ENCODE results near the gene MRPL40.
A peak's percentile ranks its signal among the peaks of the same experiment; 100 is the strongest.
"Not testable (repeated sequence)": the region's sequence is repeated elsewhere in the genome, so short reads cannot be mapped to it uniquely, and the experiment has no call there.

MRPL40 gene

GRCh38 chr22:19407649-19408606, 24.4 kb upstream of the MRPL40 start:
- DNase-seq, result no peak

GRCh38 chr22:19410941-19411689, 21.2 kb upstream of the MRPL40 start:
- no peak for DNase-seq

DNA sequence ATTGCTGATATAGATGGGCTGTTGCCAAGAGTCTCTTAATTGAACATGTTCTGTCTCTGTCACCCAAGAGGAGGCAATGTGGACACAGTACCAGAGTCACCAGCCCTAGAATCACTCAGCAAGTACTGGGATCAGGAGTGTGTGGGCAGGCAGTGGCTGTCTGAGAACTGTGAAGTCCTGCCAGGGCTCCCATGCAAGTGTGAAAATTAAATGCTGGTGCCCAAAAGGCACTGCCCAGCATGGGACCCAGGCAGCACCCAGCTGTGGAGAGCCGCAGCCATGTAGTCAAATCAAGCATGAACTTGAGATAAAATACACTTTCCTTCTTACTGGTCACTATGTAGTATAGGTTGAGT, 20.7 kb upstream of the MRPL40 start:
- no peak for DNase-seq

- no peak for DNase-seq
Measured at GRCh38 chr22:19412478-19412877, 19.9 kb upstream of the MRPL40 start.

DNA sequence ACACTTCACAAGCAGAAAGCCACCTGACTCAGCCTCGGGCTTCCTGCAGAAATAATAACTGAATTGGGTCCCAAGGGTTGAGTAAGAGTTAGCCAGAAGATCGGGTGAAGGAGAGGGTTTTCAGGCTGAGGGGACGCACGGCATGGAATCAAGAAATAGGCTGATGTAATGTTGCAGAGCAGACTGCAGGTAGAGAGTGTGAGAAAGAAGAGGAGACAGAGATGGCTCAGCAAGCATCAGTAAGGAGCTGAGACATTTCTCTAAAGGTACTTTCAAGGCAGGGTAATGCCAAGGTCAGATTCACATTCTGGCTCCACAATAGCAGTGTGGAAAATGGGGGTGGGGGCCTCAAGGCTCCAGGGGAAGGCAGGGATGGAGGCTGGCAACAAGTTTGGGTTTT, 19.4 kb upstream of the MRPL40 start:
- DNase-seq, result no peak

GRCh38 chr22:19419086-19419463, 13.3 kb upstream of the MRPL40 start:
- DNase-seq, result peak; percentile 57

GRCh38 chr22:19419464-19420178, 12.7 kb upstream of the MRPL40 start:
- DNase-seq, result peak; percentile 45

GRCh38 chr22:19420321-19420720, 12.0 kb upstream of the MRPL40 start:
- DNase-seq, result no peak

DNA sequence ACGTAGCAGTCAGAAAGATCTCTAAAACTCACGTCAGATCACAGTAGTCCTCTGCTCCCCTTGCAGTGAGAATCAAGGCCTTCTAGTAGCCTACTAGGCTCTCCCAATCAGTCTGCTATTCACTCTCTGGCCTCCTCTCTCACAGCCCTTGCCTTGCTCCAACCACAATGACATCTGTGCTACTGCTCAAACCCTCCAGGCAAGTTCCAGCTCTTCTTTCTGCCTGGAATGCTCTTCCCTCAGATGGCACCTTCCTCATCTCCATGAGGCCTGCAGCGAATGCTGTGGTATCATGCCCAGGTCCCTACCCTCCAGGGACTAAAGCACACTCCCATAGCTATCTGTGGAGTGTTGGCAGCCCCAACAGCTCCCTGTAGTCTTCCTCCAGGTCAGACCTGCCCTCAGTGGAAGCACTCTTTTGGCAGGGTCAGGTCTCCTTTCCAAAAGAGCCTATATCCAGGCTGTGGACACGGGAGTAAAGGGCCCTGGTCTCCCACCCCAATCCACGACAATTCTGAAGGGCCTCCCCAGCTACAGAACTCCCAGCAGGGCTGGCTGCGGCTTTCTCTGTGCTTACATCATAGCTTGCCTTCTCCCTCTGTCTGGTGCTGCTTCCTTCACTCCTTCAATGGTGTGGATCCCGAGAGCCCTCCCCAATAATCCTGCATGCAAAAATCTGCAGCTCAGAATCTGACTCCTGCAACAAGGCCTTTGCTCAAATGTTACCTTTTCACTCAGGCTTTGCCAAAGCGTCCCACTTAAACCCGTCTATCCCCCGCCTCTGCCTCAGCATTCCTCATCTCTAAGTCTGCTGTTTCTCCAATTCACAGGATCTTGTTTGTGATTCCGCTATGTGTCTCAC, 9.7 kb upstream of the MRPL40 start:
- DNase-seq, result no peak

GRCh38 chr22:19424186-19424500, 8.2 kb upstream of the MRPL40 start:
- no peak for DNase-seq

GRCh38 chr22:19429950-19430889, 2.1 kb upstream of the MRPL40 start:
- DNase-seq, result peak; percentile 47

DNA sequence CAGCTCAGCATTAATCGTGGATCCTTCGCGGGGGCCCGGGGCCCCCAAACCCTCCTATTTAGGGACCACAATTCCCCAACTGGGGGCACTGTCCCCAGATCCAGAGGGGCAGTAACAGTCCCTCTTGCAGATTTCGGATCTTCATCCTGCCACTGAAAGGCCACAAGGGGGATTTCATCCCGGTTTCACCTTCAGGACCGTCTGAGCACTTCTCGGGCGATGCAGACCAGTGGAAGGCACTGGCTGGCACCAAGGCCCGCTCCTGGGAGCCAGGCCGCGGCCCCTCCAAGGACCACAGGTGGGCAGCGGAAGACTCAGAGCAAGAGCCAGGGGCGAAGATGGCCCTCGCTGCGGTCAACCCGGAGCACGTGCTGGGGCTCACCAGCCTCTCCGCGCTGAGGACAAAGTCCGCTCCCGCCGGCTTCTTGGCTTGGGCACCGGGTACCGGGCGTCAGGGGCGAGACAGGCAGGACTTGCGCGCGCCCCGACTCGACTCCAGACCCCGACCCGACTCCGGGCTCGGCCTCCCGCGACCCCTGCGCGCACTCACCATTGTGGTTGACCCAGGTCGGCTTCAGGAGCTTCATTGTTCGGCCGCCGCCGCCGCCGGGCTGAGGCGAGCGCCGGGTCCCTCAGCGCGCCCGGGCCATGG, 1.3 kb upstream of the MRPL40 start:
- DNase-seq, result peak; percentile 2

DNA sequence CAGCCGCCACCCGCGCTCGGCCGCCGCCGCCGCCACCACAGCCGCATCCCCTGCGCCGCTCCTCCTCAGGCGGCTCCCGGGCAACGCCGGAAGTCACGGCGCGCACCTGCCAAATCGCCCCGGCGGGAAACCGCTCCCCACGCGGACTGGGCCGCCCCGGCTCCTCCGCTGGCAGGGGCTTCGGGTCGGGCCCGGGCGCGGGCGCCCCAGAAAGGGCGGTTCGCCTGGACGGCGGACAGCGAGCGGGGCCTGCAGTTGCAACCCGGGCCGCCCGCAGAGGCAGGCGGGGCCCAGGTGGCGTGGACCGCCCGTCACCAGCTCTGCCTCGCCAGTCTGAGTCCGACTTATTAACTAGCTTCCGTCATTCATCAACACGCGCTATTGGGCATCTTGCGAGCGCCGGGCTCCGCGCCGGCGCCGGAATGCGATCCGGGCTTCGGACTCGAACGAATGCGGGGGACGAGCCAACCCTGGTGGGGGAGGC, 654 bp upstream of the MRPL40 start, which contains the start of gene HIRA:
Gene HIRA, minus strand, starts transcription at position 85 of the 484 bp plus-strand sequence. CDS start 257 bp downstream, outside the sequence.
- peak; percentile 59 for DNase-seq

DNA sequence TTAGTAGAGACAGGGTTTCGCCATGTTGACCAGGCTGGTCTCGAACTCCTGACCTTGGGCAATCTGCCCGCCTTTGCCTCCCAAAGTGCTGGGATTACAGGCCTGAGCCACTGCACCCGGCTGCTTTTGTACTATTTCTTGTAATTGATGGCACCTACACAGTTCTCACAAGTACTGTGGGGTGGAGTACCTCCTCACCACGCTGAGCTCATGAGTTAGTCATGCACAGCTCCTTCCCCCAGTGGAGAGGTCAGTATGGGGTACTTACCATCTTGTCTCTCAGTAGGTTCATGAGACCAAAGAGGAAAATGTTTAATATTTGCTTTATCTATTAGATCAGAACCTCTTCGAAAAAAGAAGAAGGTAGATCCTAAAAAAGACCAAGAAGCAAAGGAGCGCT, 2.1 kb downstream of the MRPL40 start:
- DNase-seq, result no peak

DNA sequence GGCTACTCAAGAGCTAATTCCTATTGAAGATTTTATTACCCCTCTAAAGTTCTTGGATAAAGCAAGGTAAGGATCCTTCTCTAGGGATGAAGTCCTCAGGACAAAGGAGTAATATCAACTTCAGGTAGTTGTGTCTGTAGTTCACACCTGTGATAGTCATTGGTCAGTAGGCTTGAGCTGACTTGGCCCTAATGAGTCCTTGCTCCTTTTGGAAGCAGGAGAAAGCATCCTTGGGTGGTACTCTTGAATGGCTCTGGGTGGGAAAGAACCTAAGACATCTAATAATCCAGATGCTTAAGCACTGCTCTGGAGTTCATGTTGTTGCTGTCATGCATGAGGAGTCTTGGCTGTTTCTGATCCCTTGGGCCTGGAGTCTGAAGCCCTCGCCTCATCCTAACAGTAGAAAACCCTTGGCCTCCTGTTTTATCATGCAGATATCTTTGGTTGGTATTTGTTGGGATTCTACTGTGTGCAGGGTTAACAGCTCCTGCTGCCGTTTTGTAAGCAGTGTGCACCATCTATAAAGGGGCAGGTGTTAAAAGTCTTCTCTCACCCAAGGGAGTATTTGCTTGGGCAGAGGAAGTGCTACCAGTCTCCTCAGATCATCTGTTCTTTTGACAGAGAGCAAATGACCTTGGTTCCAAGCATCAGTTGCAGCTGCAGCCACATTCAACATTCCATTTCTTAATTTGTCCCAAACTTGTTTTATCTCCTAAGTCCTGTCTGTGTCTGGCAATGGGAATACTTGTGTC, 2.7 kb downstream of the MRPL40 start:
- DNase-seq, result no peak

GRCh38 chr22:19436444-19437161, 4.3 kb downstream of the MRPL40 start:
- not testable (repeated sequence) for DNase-seq

DNA sequence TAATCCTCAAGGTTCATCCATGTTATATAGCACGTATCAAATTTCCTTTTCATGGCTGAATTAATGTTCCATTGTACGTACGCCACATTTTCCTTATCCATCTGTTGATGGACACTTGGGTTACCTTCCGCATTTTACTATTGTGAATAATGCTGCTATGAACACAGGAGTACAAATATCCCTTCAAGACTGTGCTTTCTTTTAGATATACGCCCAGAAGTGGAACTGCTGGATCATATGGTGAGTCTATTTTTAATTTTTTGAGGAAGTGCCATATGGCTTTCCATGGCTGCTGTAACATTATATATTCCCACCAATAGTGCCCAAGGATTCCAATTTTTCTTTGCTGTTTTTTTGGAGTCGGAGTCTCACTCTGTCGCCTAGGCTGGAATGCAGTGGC, 6.0 kb downstream of the MRPL40 start:
- no peak for DNase-seq

DNA sequence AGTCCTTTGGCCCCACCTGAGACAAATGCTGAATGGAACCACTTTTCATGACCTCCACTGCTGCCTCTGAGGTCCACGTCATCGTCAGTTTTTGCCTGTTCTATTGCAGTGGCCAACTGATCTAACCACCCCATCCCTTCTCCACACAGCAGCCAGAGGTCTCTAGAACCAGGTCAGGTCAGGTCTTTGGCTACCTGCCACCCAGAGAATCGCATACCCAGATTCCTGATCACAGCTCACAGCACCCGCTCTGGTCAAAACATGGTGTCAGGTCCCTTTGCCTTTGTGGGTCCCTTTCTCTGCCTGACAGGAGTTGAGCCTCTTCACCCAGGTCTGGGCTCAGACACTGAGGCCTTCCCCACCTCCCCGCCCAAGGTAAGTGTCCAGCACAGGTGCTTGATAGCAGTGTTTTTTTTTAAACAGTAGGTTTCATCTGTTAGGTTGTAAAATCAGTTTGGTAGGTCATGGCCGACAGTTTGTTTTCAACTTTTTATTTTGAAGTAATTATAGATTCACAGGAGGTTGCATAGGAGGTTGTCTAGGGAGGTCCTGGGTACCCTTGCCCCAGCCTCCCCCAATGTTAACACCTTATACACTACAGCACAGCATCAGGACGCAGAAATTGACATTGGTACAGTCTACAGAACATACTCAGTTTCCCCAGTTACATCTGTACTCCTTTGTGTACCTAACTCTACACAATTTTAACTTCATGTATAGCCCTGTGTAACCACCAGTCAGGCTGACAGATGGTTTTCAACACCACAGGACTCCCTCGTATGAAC, 8.3 kb downstream of the MRPL40 start:
- no peak for DNase-seq

All from RPMI8226 (cell line).